Stimulated activated CD8-positive, alpha-beta memory T cell treated with anti-CD3 and anti-CD28 coated beads, Interleukin-12 subunit alpha, Interleukin-12 subunit beta, amount 100 ng/mL, for 4 hours (primary cell): ENCODE results near the gene TFF3.

Source experiments
- DNase-seq: peaks from one replicate; pipeline ENCODE4 v3.0.0-alpha.2; 2020; ENCODE audit warnings: low read depth

Gene TFF3

DNA sequence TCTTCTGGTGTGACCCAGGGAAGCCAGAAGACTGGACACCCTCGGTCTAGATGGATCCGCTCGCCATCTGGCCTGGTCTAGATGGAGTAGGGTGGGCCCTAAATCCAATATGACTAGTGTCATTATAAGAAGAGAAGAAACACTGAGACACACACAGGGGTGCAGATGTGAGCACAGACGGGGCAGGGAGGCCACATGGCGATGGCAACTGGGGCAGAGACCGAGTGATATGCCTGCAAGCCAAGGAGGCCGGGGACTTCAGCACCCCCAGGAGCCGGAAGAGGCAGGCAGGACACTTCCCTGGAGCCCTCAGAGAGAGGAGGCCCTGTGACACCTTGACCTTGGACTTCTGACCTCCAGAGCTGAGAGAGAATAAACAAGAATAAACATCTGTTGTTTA lies 5.6 kb upstream of the TFF3 start:
- no peak for DNase-seq

DNA sequence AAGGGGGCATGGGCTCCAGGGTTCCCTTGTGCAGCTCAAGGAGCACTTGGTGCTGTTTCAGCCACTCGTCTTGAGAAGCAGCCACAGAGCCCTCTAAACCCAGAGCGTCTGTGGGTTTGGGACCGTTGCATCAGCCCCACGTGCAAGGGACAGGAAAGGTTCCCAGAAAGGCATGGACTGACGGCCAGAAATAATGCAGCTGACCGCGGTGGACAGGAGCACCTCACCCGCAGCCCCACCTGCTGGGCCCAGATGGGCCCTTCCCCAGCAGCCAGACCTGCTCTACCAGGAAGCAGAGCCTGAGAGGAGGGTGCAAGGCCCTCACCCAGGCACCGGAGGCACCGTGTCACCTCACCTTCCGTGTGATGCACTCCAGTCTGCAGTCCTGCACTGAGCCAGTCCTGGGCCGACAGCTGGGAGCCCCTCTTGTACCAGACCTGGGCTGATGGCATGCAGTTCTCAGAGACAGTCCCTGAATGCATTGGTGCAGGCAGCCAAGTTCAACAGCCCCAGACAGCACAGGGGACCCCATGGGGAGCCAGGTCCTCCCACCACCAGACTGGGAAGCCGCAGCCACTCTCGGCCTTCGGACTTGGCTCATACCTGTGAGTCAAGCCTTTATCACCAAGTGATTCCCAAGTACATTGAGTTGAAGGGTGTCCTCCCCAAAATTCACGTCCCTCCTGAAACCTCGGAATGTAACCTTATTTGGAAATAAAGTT lies 4.8 kb upstream of the TFF3 start:
- DNase-seq = no peak

DNA sequence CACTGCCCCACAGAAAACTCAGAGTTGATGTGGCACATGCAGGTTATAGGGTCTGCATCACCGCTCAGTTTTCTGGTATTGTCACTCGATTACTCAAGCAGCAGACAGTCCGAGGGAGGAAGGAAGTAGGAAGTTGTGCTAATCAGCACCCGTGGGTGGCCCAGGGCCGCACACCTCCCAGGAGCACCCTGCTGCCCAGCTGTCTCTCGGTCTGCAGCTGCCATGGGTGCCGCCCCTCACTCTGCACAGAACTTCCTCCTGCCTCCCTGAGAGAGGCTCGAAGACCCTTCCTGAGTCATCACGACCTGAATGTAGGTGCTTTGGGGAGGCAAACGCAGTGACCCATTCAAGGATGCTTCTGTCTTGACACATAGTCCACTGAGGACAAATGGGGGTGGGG lies 4.2 kb upstream of the TFF3 start:
- no peak for DNase-seq

DNA sequence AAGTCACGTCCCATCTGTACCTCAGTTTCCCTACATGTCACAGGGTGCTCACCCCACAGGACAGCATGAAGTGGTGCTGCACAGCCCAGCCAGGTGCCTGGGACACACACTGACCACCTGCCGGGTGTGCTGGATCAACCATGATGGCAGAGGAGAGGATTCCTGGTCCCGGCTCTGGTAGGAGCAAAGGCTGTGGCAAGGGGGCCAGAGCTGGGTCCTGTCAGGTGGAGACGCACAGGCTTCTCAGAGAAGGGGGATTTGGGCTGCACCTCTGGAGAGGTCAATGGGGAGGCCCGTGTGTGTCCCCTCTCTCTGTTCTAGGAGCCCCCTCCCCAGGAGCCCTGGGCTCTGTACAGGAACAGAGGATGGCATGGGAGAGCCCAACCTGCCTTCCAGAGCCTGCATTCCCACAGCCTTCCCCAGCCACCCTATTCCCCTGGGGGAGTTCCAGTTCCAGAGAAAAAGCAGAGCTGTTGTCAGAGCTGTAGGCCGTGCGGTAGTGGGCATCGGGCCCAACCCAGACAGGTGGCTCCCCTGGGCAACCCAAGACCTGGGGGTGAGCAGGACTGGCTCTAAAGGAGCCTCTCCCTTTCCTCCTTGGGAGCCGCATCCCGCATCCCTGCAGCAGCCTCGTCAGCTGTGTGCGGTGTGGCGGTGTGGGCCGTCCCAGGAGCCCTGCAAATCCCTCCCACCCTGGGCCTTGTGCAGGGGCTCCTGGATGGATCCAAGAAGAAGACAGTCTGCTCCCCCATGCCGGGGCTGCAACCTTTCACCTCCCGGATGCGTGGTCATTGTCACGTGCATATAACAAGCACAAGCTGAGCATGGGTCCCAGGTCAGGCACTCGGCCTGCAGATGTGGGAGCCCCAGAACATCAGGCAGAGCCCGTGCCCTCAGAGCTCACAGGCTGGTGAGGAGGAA lies 2.9 kb upstream of the TFF3 start:
- DNase-seq = no peak

DNA sequence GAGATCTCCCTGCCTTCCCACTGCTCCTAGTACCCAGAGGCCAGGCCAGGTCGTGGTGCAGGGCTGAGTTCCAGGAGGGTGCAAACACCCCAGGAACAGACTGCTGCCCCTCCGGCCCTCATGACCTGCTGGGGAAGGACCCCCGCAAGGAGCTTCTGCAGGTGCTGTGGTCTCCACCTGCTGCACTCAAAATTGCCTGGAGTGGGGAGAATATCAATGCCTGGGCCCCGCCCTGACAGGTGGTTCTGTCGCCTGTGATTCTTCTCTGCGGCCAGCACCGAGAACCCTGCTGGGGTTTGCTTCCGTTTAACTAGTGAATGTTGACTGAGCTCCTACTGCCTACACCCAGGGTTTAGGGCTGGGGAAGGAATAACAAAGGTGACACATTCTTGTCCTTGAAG lies 2.1 kb upstream of the TFF3 start:
- no peak for DNase-seq

DNA sequence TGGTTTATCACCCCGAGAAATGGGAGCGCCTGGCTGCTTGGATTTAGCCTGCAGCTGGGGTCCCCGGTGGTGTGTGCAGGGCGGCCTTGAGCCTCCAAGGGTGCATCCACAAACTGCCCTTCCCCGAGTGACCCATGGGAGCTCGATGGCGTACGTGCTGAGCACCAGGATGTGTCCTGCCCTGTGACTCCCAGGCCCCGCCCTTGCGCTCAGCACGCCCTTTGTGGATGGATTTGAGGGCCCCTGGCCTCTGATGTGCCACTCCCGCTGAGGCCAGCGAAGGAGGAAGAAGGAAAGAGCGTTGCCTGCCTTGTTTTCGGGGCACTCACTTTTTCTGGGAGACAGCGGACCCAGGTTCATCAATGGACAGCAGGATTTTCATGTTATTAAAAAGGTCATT lies 1.7 kb upstream of the TFF3 start:
- DNase-seq = no peak

DNA sequence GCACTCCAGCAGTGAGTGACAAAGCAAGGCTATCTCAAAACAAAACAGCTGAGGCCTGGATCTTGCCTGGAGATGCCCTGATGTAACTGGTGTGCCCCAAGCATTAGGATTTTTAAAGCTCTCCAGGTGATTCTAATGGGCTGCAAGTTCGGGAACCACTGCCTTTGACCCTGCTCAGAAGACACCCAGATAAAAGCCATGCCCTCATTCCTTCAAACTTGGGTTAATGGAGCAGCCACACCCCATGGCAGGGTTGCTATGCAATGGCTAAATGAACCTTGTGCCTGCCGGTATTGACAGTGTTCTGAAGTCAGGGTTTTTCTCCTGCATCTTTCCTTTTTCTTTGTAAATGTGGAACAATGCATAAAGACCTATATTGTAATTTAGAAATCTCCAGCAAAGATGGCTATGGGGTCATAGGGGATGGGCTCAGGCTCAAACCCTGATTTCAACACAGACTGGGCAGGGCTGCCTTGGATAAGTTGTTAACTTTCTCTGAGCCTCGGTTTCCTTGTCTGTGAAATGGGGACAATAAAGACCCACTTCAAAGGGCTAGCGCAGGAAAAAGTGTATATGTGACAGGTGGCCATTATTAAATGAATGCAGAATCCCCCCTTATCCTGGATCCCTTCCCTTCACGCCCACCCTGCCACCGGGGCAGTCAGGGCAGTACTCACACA lies 453 bp downstream of the TFF3 start:
- DNase-seq = no peak

DNA sequence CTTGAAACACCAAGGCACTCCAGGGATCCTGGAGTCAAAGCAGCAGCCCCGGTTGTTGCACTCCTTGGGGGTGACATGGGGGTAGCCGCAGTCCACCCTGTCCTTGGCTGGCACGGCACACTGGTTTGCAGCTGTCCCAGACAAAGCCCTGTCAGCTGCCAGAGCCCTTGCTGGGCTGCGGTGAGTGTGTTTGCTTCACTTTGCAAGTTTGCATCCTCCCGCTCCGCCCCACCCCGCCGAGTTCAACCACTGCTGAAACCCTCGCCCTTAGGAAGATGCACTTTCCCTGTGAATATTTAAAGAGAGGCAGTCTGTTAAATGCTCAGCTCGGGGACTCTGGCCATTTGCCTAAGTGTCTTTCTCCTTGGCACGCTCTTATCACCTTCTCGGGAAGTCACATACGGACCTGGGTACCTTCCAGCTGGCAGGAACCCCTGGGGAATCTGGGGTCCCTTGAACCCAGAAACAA lies 1.7 kb downstream of the TFF3 start:
- DNase-seq = no peak

DNA sequence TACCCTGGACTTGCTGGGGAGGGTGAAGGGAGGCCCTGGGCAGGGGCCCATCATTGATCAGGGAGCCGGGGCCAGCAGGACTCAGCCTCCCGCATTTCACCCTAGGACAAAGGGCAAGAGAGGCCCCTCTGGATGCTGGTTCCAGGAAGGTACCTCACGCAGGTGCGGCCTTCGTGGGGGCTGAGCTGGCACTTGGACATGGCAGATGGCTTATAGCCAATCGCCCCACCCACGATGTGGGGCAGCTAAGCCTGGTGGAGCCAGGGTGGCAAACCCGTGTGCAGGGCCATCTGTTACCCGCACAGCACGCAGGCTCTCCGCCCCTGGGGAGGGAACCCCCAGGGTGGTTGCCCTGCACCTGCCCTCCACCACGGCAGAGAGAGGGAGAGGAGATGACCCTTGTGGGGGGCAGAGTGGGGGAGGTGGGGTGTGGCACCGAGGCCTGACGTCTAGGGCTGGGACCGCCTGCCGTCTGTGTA lies 2.5 kb downstream of the TFF3 start:
- DNase-seq = no peak

DNA sequence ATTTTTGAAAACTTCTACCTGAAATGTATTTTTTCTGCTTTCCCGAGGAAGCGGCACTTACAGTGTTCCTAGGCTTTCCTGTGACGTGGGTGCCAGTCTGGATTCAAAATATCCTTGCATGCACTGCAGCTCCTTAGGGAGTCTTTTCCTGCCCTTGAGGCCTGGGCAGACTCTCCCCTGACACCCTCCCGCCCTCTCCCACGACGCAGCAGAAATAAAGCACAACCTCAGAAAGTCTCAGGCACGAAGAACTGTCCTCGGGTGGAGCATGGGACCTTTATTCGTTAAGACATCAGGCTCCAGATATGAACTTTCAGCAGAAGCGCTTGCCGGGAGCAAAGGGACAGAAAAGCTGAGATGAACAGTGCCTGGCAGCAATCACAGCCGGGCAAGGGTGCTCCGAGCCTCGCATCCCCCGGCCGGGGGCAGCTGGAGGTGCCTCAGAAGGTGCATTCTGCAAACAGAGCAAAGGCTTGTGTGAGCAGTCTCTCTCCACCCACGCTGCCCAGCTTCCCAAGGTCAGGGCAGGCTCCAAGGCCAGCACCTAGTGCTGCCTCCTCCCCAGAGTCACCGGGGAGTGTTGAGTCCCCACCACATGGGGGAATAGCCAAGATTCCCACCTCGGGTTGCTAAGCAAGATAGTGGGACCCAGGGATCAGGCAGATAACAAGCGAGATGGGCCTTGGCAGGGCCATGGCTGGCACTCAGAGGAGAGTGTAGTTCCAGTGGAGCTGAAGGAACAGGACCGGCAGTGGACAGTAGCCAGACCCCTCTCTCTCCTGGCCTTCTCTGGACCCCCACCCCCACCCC lies 3.2 kb downstream of the TFF3 start:
- DNase-seq = no peak

DNA sequence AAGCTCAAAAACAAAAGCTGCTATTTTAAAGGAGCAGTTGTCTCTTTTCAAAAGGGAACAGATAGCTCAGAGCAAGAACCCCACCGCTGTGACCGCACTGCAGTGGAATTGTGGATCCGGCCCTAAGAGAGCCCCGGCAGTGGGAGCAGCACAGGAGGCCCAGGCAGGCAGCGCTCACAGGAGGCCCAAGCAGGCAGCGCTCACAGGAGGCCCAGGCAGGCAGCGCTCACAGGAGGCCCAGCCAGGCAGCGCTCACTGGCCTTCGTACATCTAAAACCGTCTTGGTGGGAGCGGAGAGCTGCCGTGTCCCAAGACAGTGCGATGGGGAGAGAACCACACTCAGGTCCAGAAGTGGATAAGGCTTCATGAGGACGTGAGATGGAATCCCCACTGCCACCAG lies 4.0 kb downstream of the TFF3 start:
- no peak for DNase-seq

DNA sequence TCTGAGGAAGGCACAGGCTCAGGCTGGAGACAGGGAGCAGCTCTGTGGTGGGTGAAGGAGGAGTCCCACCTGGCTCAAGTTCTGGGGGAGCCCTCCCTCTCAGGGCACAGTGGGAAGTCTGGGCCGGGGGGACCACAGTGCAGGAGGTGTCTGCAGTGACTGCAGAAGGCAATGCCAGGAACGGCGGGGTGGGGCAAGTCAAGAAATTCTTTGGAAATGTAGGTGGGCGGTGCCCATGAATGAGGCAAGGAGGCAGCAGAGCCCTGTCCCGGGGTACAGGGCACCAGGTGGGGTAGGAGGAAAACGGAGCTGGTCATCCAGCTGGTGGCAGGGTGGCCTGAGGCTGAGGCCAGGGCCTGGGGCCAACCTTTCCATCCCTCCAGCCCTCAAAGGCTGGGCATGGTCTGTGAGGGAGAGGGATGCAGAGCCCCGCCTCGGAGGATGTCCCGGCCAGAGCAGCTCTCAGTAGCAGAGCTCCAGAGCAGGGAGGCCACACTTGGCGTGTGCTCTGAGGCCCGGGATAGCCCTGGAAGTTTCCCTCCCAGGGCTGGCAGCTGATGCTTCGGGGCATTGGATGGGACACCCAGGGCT lies 4.7 kb downstream of the TFF3 start:
- DNase-seq = no peak

DNA sequence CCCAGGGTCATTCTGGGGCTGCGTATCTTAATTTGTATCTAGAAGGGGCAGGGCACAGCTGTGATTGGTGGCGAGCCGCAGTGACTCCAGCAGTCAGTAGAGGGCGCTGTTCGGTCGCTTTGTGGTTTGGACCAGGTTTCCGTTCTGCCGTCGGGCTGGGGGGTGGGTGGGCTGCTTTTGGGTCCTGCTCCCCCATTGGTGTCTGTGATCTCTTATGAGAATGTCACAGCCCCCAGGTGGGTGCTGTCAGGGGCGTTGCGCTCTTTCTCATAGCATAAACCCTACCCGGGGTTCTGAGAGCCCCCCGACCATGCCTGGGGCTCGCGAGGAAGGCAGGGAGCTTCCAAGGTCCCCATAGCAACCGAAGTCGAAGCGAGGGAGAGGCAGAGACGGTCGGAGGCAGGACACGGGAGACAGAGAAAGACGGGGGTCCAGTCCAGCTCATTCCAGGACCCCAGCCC lies 5.4 kb downstream of the TFF3 start:
- DNase-seq = peak; percentile 37

DNA sequence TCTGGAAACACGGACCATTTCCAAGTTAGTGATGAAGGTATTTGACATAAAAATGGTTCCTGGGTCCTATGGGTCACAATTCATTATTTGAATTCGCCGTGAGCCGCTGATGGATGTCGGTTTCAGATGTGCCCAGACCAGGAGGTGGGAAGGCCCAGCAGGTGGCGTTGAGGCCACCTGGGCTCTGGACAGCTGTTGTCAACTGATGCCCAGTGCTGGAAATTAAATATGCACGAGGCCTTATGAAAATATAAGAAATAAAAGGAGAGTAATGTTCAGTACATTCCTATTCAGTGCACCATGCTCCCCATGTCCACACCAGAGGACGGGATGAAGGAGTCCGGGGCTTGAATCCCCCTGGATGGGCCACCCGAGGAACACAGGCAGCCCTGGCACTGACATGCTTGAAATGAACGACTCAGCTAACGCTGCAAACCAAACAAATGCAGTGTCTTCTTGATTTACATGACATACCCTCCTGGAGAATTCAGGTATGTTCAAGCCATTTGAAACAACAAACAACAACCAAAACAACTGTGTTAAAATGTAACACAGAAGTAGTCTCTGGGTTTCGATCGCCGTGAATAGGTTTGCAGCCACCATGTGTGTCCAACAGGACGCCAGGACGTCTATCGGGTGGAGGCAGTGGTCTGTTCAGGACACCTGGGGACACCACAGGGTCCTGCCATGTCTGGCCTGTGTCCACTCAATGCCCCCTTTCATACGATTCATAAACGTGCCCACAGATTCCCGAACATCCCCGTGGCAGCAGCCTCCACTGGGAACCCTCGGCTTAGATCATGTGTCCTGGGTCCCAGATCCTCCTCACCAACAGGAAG lies 6.1 kb downstream of the TFF3 start:
- no peak for DNase-seq

DNA sequence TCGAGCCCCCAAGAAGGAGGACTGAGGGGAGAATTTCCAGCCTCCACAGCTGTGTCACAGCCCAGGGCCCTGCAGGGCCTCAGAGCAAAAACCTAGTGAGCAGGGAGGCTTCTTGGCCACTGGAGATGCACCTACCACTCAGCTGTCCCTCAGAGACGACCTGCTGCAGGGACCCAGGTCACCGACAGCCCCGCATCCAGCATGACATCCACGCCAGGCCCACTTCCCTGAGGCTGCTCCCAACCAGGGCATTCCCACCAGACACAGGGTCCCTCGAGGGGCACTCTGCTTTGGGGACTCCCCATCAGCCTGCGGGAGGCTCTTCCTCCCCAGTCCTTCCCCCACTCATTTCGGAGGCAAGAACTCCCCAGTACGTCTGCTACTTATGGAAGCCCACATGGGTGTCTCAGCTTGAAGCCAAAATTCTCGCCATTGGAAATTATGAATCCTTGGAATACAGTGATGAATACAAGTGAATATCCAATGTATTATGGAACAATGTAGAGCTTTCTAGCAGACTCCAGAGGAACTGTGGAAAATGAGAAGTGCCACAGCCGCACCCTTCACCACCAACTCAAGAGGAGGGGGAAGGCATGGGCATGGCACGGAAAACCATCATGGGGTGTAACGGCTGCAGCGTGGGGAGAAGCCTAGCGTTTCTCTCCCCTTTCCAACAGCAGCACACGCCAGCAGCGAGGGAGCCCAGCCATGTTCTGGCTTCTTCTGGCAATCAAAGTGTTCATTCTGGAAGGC lies 6.9 kb downstream of the TFF3 start:
- DNase-seq = no peak

DNA sequence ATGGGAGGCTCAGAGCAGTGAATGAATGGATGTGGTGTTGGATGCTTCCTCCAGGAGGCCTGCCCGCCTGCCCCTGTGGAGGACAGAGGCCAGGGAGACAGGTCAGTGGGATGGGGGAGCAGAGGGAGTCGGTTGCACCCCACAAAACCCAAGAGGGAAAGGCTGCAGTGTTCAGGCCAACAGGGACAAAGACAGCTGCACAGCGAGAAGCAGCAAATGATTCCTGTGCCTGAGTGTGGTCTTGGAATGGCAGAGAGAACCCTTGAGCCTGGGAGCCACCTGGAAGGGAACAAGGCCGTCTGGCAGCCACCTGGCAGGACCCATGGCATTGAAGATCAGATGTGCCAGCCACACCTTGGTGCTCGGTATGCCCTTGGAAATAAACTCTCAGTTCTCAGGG lies 8.1 kb downstream of the TFF3 start:
- DNase-seq = no peak

DNA sequence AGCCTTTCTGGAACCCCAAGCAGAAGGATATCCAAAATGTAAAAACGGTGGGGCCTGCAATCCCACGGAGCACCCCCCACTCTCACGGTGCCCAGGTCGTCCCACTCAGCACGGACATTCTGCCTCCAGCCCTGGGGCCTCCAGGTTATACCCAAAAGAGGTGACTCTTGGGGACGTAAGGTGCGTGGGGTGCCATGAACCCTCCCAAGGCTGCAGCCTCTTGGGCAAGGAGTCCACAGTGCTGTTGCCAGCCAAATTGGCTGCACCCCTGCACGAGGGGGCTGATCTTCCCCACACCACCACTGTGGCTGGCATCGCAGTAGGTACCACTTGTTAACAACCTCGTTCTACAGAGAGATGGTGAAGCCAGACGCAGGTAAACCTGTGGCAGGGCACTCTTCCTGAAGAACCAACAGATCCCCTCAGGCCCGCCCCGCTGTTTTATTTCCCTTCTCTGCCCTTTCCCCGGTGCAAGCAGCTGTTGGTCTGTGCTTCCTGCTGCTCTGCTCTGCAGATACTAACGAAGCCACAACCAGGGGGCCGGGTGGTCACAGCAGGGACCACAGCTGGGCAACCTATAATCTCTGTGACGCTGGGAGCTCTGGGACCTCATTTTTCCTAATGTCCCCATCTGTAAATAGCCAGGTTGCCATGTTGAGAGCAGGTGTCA lies 8.7 kb downstream of the TFF3 start:
- no peak for DNase-seq

DNA sequence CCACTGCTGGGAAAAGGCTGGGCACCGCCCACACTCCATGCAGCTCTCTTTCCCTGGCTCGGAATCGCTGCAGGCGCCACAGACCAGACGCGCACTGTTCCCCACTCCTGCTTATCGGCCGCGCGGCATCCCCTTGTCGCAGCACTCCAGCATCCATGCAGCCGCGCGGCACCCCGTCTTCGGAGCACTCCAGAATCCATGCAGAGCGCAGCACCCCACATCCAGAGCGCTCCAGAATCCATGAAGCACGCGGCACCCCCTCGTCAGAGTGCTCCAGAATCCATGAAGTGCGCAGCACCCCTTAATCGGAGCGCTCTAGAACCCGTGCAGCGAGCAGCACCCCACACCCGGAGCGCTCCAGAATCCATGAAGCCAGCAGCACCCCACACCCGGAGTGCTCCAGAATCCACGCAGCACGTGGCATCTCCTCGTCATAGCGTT lies 9.5 kb downstream of the TFF3 start:
- no peak for DNase-seq
